Astrocyte (in vitro differentiated cells and primary cell): ENCODE data around the gene FOXA2.

Experiments
- EZH2 ChIP-seq: IDR thresholded peaks from 2 replicates; pipeline ENCODE4 v1.6.1; 2012; ENCODE audit warnings: mild to moderate bottlenecking, low read length, inconsistent platforms; ENCODE audit not compliant: insufficient read depth
- TF ChIP-seq, protein P1 (sequence below): IDR thresholded peaks from 2 replicates; pipeline ENCODE4 v1.5.1; 2011; ENCODE audit warnings: low read depth, mild to moderate bottlenecking, inconsistent platforms, low read length, moderate library complexity; ENCODE audit not compliant: insufficient read depth

DNA sequence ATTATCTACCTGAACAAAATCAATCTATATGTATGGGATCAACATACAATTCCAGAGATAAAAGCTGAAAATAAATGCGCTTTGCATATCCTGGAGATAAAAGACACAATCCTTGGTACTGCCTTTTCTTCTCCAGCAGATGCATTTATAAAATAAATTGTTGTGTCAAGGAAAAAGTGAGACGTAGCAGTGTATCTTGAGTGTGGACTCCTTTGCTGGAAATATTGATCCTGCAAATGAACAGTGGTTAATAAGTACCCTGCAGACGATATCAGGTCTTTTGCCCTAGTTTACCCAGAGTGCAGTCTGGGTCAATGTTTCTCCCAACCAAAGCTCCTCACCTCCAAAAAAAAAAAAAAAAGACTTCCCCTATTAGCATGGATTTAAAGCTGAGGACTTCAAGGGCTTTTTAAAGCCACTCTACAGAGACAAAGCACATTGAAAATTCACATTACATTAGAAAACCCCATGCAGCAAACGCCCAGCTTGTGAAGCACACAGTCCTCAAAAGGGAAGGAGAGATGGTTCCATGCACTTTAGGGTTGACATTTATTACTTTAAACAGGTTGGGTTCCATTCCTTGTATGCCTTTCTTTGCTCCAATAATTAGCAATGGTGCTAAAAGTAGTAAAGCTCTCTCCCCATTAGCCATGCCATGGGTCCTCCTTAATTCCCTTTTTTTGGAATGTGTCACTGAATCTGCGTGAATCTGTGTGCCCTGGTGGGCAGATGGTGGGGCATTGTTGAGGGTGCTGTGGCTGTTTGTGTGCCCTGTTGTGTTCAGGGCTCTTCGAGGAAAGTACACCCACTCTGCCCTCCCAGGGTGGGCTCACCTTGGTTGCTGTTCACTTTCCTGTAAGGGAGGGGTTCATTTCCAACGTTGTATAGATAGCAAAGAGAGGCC is 21.1 kb downstream of the FOXA2 start:
- TF ChIP-seq, protein P1, sequence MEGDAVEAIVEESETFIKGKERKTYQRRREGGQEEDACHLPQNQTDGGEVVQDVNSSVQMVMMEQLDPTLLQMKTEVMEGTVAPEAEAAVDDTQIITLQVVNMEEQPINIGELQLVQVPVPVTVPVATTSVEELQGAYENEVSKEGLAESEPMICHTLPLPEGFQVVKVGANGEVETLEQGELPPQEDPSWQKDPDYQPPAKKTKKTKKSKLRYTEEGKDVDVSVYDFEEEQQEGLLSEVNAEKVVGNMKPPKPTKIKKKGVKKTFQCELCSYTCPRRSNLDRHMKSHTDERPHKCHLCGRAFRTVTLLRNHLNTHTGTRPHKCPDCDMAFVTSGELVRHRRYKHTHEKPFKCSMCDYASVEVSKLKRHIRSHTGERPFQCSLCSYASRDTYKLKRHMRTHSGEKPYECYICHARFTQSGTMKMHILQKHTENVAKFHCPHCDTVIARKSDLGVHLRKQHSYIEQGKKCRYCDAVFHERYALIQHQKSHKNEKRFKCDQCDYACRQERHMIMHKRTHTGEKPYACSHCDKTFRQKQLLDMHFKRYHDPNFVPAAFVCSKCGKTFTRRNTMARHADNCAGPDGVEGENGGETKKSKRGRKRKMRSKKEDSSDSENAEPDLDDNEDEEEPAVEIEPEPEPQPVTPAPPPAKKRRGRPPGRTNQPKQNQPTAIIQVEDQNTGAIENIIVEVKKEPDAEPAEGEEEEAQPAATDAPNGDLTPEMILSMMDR = no peak
- TF ChIP-seq EZH2 = no peak
